Nucleus accumbens (tissue), 56 donors: ENCODE measurements around the gene ASB11.

Experiments used
- DNase-seq, 56 donors: peaks; one replicate each; lab custom pipeline; 2025; lab: John Stamatoyannopoulos, UW

Gene ASB11

GRCh38 chrX:15235001-15235400 is 80.4 kb downstream of the ASB11 start:
- DNase-seq: no peak

- DNase-seq: no peak
Measured at GRCh38 chrX:15233416-15234015, 81.9 kb downstream of the ASB11 start.
